Uterus (tissue), 4 donors: ENCODE results near the gene DCK. TPM values are rescaled to one million over a fixed set of nuclear protein-coding genes. Genes with fewer than 3 reads are reported as not detected.
"Not testable (repeated sequence)": the region's sequence is repeated elsewhere in the genome, so short reads cannot be mapped to it uniquely, and the experiment has no call there.

ENCODE experiments used
- DNase-seq, 2 donors: peaks; one replicate each; pipeline ENCODE4 v3.0.0-alpha.2; 2019 to 2020
- H3K27ac ChIP-seq, 2 donors: fragments of 200-600 bp; sonication (generic); 1 replicate in 1 of 2; 2 replicates in 1 of 2; pipeline ENCODE4 v1.5.1; 2016 to 2018
- H3K27me3 ChIP-seq, 2 donors: fragments of 200-600 bp; sonication (generic); one replicate each; pipeline ENCODE4 v1.5.1; 2018 to 2019; ENCODE audit warnings: control low read depth in 1 of 2
- H3K36me3 ChIP-seq, 2 donors: fragments of 200-600 bp; sonication (generic); one replicate each; pipeline ENCODE4 v1.5.1; 2019; ENCODE audit warnings: control low read depth in 1 of 2
- H3K4me1 ChIP-seq, 2 donors: fragments of 200-600 bp; sonication (generic); one replicate each; pipeline ENCODE4 v1.5.1; 2018 to 2019; ENCODE audit warnings: control low read depth in 1 of 2
- H3K4me3 ChIP-seq, 2 donors: fragments of 200-600 bp; sonication (generic); 1 replicate in 1 of 2; 2 replicates in 1 of 2; pipeline ENCODE4 v1.5.1; 2018 to 2019; ENCODE audit warnings: mild to moderate bottlenecking in 1 of 2
- H3K9me3 ChIP-seq, 2 donors: fragments of 200-600 bp; sonication (generic); one replicate each; pipeline ENCODE4 v1.5.1; 2019; ENCODE audit warnings: control low read depth in 1 of 2
- POLR2A ChIP-seq, 2 donors: fragments of 450-650 bp; IDR thresholded peaks; one replicate each; pipeline ENCODE4 v1.6.1; 2016; ENCODE audit warnings: antibody characterized with exemption in 2 of 2, mild to moderate bottlenecking in 1 of 2, moderate library complexity in 1 of 2
- intact Hi-C: fragments of 100-400 bp; cut with DNase I; formaldehyde crosslinking; loops from one replicate; pipeline ENCODE4 v1.15.1; 2023; ENCODE audit warnings: low total_unique reads
- total RNA-seq, 4 donors: library from RNA; depleted of rRNA in 3 of 4; stranded (reverse); fragments of >200 nt in 3 of 4; gene quantifications; one replicate each; pipeline versions ENCODE4 v1.1.0 to v1.2.4, GENCODE V29; 2014 to 2023
- TF ChIP-seq, protein P1 (sequence below), 4 experiments: fragments of 200-600 bp in 2 of 4; fragments of 450-650 bp in 2 of 4; sonication (generic) in 2 of 4; IDR thresholded peaks; one replicate each; pipeline ENCODE4 v1.5.1; 2016 to 2019; ENCODE audit warnings: antibody characterized with exemption in 4 of 4, mild to moderate bottlenecking in 2 of 4, moderate library complexity in 1 of 4
- donor health status: DM: yes; HTN: yes; CAD: no.

The DCK gene
- total RNA-seq, 4 donors from 2014 or later, result 3.6 to 38.6 (median 8.1) TPM

DNA sequence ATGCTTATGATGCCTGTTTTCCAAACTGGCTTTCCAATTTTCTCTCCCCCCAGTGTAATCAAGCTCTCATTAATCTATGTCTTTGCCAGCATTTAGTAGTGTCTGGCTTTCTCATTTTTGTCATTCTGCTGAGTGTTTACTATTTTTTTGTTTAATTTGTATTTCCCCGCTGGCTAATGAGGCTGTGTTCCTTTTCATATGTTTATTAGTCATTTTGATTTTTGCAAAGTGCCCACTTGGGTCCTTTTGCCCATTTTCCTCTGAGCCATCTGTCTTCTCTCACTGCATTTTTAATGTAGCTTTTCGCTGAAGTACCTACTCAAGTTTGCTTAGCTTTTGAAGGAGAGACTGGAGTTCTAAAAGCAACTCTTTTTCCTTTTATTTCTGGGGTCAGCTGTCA is 14.7 kb downstream of the DCK start:
- Histone ChIP-seq H3K27ac (no peak overlapping the region), H3K36me3 (no peaks in the 10 kb centered on the region), H3K4me1 (no peaks in the 10 kb centered on the region), H3K27me3 (no peaks in the 10 kb centered on the region), H3K9me3 (no peaks in the 10 kb centered on the region), H3K4me3 (no peak overlapping the region)
- TF ChIP-seq, protein P1, sequence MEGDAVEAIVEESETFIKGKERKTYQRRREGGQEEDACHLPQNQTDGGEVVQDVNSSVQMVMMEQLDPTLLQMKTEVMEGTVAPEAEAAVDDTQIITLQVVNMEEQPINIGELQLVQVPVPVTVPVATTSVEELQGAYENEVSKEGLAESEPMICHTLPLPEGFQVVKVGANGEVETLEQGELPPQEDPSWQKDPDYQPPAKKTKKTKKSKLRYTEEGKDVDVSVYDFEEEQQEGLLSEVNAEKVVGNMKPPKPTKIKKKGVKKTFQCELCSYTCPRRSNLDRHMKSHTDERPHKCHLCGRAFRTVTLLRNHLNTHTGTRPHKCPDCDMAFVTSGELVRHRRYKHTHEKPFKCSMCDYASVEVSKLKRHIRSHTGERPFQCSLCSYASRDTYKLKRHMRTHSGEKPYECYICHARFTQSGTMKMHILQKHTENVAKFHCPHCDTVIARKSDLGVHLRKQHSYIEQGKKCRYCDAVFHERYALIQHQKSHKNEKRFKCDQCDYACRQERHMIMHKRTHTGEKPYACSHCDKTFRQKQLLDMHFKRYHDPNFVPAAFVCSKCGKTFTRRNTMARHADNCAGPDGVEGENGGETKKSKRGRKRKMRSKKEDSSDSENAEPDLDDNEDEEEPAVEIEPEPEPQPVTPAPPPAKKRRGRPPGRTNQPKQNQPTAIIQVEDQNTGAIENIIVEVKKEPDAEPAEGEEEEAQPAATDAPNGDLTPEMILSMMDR (IDR thresholded peaks at IDR 0.05), result no peak
- TF ChIP-seq POLR2A (IDR thresholded peaks at IDR 0.05), result no peak
- DNase-seq, result no peak
- intact Hi-C loops, result no loop called here

DNA sequence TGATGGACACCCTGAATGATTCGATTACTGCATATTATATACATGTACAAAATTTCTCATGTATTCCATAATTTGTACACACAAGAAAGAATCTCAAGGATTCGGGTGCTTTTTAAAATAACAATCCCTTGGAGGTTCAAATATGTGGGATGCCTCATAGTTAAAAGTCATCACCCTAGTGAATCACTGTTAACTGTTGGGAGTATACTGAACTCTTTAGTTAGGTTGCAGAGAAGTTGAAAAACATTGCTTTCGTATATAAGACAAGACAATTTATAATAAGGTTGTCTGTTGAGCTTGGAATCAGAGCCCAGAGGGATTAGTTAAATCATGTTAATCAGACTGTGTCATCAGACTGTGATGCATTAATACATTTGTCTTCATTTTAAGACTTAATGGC is 15.6 kb downstream of the DCK start:
- H3K9me3 ChIP-seq, result no peaks in the 10 kb centered on the region
- TF ChIP-seq, protein P1 (IDR thresholded peaks at IDR 0.05), result no peak
- no peak for TF ChIP-seq POLR2A (IDR thresholded peaks at IDR 0.05)
- no peak overlapping the region for H3K27ac ChIP-seq
- DNase-seq, result no peak
- intact Hi-C loops, result no loop called here
- no peaks in the 10 kb centered on the region for H3K27me3 ChIP-seq
- H3K4me1 ChIP-seq, result no peaks in the 10 kb centered on the region
- H3K36me3 ChIP-seq, result no peaks in the 10 kb centered on the region
- no peak overlapping the region for H3K4me3 ChIP-seq

DNA sequence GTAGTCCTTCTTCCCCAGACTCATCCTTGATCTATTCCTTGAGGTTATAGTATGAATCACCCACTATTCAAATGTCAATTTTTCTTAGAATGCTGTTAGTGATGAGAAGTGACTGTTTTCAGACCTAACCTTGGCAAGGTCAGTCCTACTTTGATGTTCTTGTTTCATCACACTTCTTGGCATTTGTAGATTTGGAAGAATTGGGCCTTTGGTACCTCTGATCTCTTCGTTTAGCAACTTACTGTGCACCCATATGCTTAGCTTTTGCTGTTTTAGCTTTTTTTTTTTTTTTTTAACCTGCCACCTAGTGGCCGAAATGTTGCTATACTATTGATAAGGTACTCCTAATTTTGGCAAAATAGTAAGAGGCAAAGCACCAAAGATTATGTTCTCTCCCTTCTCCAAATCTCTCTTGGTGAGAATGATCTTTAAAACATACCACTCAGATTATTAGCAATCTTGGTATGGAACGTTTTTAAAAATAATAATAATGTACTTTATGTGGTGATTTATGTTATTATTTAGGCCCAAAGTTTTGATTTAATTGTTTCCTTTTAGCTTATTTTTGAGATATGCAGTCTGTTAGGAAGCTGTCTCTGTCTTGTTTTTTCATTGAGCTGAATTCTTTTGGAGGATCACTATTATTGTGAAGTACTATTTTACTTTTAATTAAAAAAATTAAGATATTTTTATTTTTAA is 16.6 kb downstream of the DCK start:
- TF ChIP-seq, protein P1 (IDR thresholded peaks at IDR 0.05), result peak; percentile 38 to 55 (median 49)
- TF ChIP-seq POLR2A (IDR thresholded peaks at IDR 0.05), result no peak
- Histone ChIP-seq H3K4me3 (no peak overlapping the region), H3K27me3 (no peaks in the 10 kb centered on the region), H3K27ac (no peak overlapping the region), H3K36me3 (no peaks in the 10 kb centered on the region), H3K9me3 (no peaks in the 10 kb centered on the region), H3K4me1 (no peaks in the 10 kb centered on the region)
- no peak for DNase-seq
- intact Hi-C loops, result loop anchor here (10.0 kb wide), 1 partner anchor 355 kb away; no protein-coding TSS in a partner anchor

DNA sequence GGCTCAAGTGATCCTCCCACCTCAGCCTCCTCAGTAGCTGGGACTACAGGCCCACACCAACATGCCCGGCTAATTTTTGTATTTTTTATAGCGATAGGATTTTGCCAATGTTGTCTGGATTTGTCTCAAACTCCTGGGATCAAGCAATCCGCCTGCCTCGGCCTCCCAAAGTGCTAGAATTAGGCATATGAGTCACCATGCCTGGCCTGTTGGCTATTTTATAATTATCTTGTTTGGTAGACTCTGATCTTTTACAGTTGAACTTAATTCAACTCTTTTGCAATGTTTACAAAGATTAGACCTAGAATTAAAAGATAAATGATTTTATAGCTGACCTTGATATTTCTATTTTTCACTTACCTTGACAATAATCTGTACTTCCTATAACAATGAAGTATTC is 18.0 kb downstream of the DCK start:
- no peaks in the 10 kb centered on the region for H3K9me3 ChIP-seq
- H3K27me3 ChIP-seq, result no peaks in the 10 kb centered on the region
- no peak for DNase-seq
- intact Hi-C loops, result loop anchor here (10.0 kb wide), 1 partner anchor 357 kb away; no protein-coding TSS in a partner anchor
- H3K36me3 ChIP-seq, result no peaks in the 10 kb centered on the region
- no peak overlapping the region for H3K4me3 ChIP-seq
- no peak for TF ChIP-seq POLR2A (IDR thresholded peaks at IDR 0.05)
- TF ChIP-seq, protein P1 (IDR thresholded peaks at IDR 0.05), result no peak
- no peak overlapping the region for H3K27ac ChIP-seq
- no peaks in the 10 kb centered on the region for H3K4me1 ChIP-seq

DNA sequence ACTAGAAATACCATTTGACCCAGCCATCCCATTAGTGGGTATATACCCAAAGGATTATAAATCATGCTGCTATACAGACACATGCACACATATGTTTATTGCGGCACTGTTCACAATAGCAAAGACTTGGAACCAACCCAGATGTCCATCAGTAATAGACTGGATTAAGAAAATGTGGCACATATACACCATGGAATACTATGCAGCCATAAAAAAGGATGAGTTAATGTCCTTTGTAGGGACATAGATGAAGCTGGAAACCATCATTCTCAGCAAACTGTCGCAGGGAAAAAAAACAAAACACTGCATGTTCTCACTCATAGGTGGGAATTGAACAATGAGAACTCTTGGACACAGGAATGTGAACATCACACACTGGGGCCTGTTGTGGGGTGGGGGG is 23.9 kb downstream of the DCK start:
- not testable (repeated sequence) for H3K4me3 ChIP-seq, H3K27ac ChIP-seq, H3K36me3 ChIP-seq, H3K9me3 ChIP-seq, H3K4me1 ChIP-seq, H3K27me3 ChIP-seq, DNase-seq
- intact Hi-C loops, result loop anchor here (10.0 kb wide), 1 partner anchor 363 kb away; no protein-coding TSS in a partner anchor
